Loucy (cell line): ENCODE results near the gene RIPOR3.
"Not testable (repeated sequence)": the region's sequence is repeated elsewhere in the genome, so short reads cannot be mapped to it uniquely, and the experiment has no call there.

ENCODE experiments used
- H2AFZ ChIP-seq: fragments of 200-600 bp; sonication (generic); 2 replicates; pipeline ENCODE4 v1.6.0; 2016; ENCODE audit warnings: antibody characterized with exemption, mild to moderate bottlenecking, low read length, moderate library complexity
- H3F3A ChIP-seq: fragments of 200-600 bp; 2 replicates; pipeline ENCODE4 v1.6.0; 2016; ENCODE audit warnings: antibody characterized with exemption, low read depth, mild to moderate bottlenecking
- H3K27me3 ChIP-seq: fragments of 200-600 bp; sonication (generic); 2 replicates; pipeline ENCODE4 v1.6.1; 2014; ENCODE audit warnings: low read length, mild to moderate bottlenecking; ENCODE audit not compliant: insufficient read depth, poor library complexity, severe bottlenecking
- H3K36me3 ChIP-seq: fragments of 200-600 bp; sonication (generic); 2 replicates; pipeline ENCODE4 v1.6.1; 2016; ENCODE audit warnings: low read length; ENCODE audit not compliant: insufficient read depth
- H3K4me1 ChIP-seq: fragments of 200-600 bp; sonication (generic); 2 replicates; pipeline ENCODE4 v1.5.1; 2014; ENCODE audit warnings: low read length, mild to moderate bottlenecking; ENCODE audit not compliant: insufficient read depth, poor library complexity, severe bottlenecking
- H3K4me2 ChIP-seq: fragments of 200-600 bp; sonication (generic); 2 replicates; pipeline ENCODE4 v1.6.0; 2014; ENCODE audit warnings: antibody characterized with exemption, low read length, low read depth, mild to moderate bottlenecking; ENCODE audit not compliant: poor library complexity, severe bottlenecking
- H3K4me3 ChIP-seq: fragments of 200-600 bp; sonication (generic); 2 replicates; pipeline ENCODE4 v1.5.1; 2014; ENCODE audit warnings: low read length, mild to moderate bottlenecking, mixed read lengths; ENCODE audit not compliant: poor library complexity, severe bottlenecking
- H3K79me2 ChIP-seq: fragments of 200-600 bp; sonication (generic); 2 replicates; pipeline ENCODE4 v1.6.1; 2014; ENCODE audit warnings: low read length; ENCODE audit not compliant: insufficient read depth
- H3K9ac ChIP-seq: fragments of 200-600 bp; sonication (generic); 2 replicates; pipeline ENCODE4 v1.6.0; 2014; ENCODE audit warnings: mild to moderate bottlenecking, low read depth, low read length, moderate library complexity; ENCODE audit not compliant: poor library complexity, severe bottlenecking
- H3K9me2 ChIP-seq: fragments of 200-600 bp; sonication (generic); replicated peaks from 2 replicates; pipeline ENCODE4 v1.6.1; 2016; ENCODE audit warnings: low read depth, low read length, mixed read lengths
- H3K9me3 ChIP-seq: fragments of 200-600 bp; sonication (generic); 2 replicates; pipeline ENCODE4 v1.6.1; 2014; ENCODE audit warnings: mild to moderate bottlenecking, antibody characterized with exemption, low read length, low read depth; ENCODE audit not compliant: insufficient read depth
- H4K20me1 ChIP-seq: fragments of 200-600 bp; sonication (generic); 2 replicates; pipeline ENCODE4 v1.6.0; 2014; ENCODE audit warnings: antibody characterized with exemption, low read length, mild to moderate bottlenecking; ENCODE audit not compliant: insufficient read depth, poor library complexity, severe bottlenecking
- CTCF ChIP-seq: fragments of 200-600 bp; sonication (generic); conservative IDR thresholded peaks from 2 replicates; pipeline ENCODE4 v1.5.1; 2014; ENCODE audit warnings: mild to moderate bottlenecking, antibody characterized with exemption, low read length
- EZH2phosphoT487 ChIP-seq: fragments of 200-600 bp; IDR thresholded peaks from 2 replicates; pipeline ENCODE4 v1.6.1; 2018; ENCODE audit warnings: antibody characterized with exemption, mild to moderate bottlenecking, moderate library complexity, borderline replicate concordance

The RIPOR3 gene

DNA sequence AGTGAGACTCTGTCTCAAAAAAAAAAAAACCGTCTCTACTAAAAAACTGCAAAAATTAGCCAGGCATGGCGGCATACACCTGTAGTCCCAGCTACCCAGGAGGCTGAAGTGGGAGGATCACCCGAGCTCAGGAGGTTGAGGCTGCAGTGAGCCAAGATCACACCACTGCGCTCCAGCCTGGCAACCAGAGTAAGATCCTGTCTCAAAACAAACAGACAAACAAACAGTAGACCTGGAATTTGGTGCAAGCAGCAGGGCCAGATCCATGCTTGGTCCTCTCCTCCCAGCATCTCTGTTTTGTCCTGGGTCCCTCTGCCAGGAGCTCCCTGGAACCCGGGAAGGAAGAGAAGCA, 11.6 kb downstream of the RIPOR3 start:
- Histone ChIP-seq H3K9me3 (no peaks in the 10 kb centered on the region), H3K9me2 (no peaks in the 10 kb centered on the region), H3K4me2 (no peak overlapping the region), H3F3A (no peaks in the 10 kb centered on the region), H2AFZ (no peak overlapping the region), H3K4me3 (no peak overlapping the region), H3K4me1 (no peaks in the 10 kb centered on the region), H3K9ac (no peak overlapping the region), H3K36me3 (no peaks in the 10 kb centered on the region), H3K79me2 (no peaks in the 10 kb centered on the region), H4K20me1 (no peaks in the 10 kb centered on the region), H3K27me3 (no peaks in the 10 kb centered on the region)
- no peak for TF ChIP-seq CTCF
- TF ChIP-seq EZH2phosphoT487, result no peak

GRCh38 chr20:50678169-50678898, 13.0 kb downstream of the RIPOR3 start:
- no peaks in the 10 kb centered on the region for H3K79me2 ChIP-seq
- no peaks in the 10 kb centered on the region for H3K9me2 ChIP-seq
- TF ChIP-seq CTCF, result no peak
- no peak for TF ChIP-seq EZH2phosphoT487
- H2AFZ ChIP-seq, result no peak overlapping the region
- H3K36me3 ChIP-seq, result no peaks in the 10 kb centered on the region
- H3K9ac ChIP-seq, result no peak overlapping the region
- H3K27me3 ChIP-seq, result no peaks in the 10 kb centered on the region
- no peaks in the 10 kb centered on the region for H3K4me1 ChIP-seq
- no peak overlapping the region for H3K4me3 ChIP-seq
- H3K4me2 ChIP-seq, result no peak overlapping the region
- H3K9me3 ChIP-seq, result no peaks in the 10 kb centered on the region
- H4K20me1 ChIP-seq, result no peaks in the 10 kb centered on the region
- H3F3A ChIP-seq, result no peaks in the 10 kb centered on the region

DNA sequence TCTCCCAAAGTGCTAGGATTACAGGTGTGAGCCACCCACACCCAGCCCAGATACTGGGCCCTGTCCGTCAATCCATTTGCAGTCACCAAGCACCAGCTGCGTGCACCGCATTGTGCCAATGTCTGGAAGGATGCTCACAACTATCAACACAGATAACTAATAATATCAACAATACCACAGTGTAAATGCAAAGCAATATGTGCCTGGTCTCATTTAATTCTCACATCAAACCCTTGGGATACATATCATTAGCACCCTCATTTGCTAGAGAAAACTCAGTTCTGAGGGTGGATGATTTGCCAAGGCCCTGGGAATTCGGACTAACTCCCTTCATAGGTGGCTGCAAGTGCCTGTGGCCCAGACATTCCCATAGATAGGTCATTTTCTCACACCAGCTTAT, 14.5 kb downstream of the RIPOR3 start:
- H3K9me3 ChIP-seq, result no peaks in the 10 kb centered on the region
- TF ChIP-seq EZH2phosphoT487 (no peak), CTCF (no peak)
- no peaks in the 10 kb centered on the region for H3K36me3 ChIP-seq
- H3K4me3 ChIP-seq, result no peak overlapping the region
- H2AFZ ChIP-seq, result no peak overlapping the region
- H3K27me3 ChIP-seq, result no peaks in the 10 kb centered on the region
- no peaks in the 10 kb centered on the region for H3F3A ChIP-seq
- H3K9me2 ChIP-seq, result no peaks in the 10 kb centered on the region
- no peak overlapping the region for H3K9ac ChIP-seq
- H3K4me1 ChIP-seq, result no peaks in the 10 kb centered on the region
- no peaks in the 10 kb centered on the region for H3K79me2 ChIP-seq
- H4K20me1 ChIP-seq, result no peaks in the 10 kb centered on the region
- no peak overlapping the region for H3K4me2 ChIP-seq

- H3K27me3 ChIP-seq, H3K79me2 ChIP-seq, H3K4me3 ChIP-seq, H3K36me3 ChIP-seq, H2AFZ ChIP-seq, H3K4me2 ChIP-seq, H3K9me2 ChIP-seq, H3K9me3 ChIP-seq, H3F3A ChIP-seq, H3K9ac ChIP-seq, H3K4me1 ChIP-seq, H4K20me1 ChIP-seq: not testable (repeated sequence)
These were observed 15.0 kb downstream of the RIPOR3 start for GRCh38 chr20:50676377-50676731.
